SK-N-MC (cell line): ENCODE measurements around the gene KIF19.

ENCODE experiments used
- EZH2 ChIP-seq: fragments of 200-600 bp; sonication (generic); IDR thresholded peaks from one replicate; pipeline ENCODE4 v1.6.1; 2017; ENCODE audit warnings: antibody characterized with exemption
- POLR2AphosphoS5 ChIP-seq: IDR thresholded peaks from 2 replicates; pipeline ENCODE4 v1.6.1; 2012; ENCODE audit warnings: mild to moderate bottlenecking, low read depth, low read length, borderline replicate concordance

GRCh38 chr17:74298778-74299177 is 27.2 kb upstream of the KIF19 start:
- TF ChIP-seq EZH2 (no peak), POLR2AphosphoS5 (no peak)
